ENCODE results near the gene CLIC6. TPM values are rescaled to one million over a fixed set of nuclear protein-coding genes. Genes with fewer than 3 reads are reported as not detected.

Gene CLIC6
- total RNA-seq, 1 donor, result under 0.01 TPM

GRCh38 chr21:34696121-34696520, 27.3 kb downstream of the CLIC6 start:
- no peak for DNase-seq (ENCODE audit: low read depth)
- no peak for TF ChIP-seq CTCF (IDR thresholded peaks at IDR 0.05; ENCODE audit: insufficient read depth, low read depth, low read length)
- no peak overlapping the region for H3K4me3 ChIP-seq (ENCODE audit: low read depth, low read length)

GRCh38 chr21:34697826-34698225, 29.0 kb downstream of the CLIC6 start:
- TF ChIP-seq CTCF (IDR thresholded peaks at IDR 0.05; ENCODE audit: insufficient read depth, low read depth, low read length), result no peak
- H3K4me3 ChIP-seq (ENCODE audit: low read depth, low read length), result no peak overlapping the region
- DNase-seq (ENCODE audit: low read depth), result no peak

GRCh38 chr21:34698270-34699015, 29.6 kb downstream of the CLIC6 start:
- H3K4me3 ChIP-seq (ENCODE audit: low read depth, low read length), result no peak overlapping the region
- DNase-seq (ENCODE audit: low read depth), result no peak
- TF ChIP-seq CTCF (IDR thresholded peaks at IDR 0.05; ENCODE audit: insufficient read depth, low read depth, low read length), result no peak

- H3K4me3 ChIP-seq (ENCODE audit: low read depth, low read length), result no peak overlapping the region
- no peak for DNase-seq (ENCODE audit: low read depth)
- no peak for TF ChIP-seq CTCF (IDR thresholded peaks at IDR 0.05; ENCODE audit: insufficient read depth, low read depth, low read length)
Observed at GRCh38 chr21:34700605-34701004, 31.8 kb downstream of the CLIC6 start.

GRCh38 chr21:34701726-34702125, 32.9 kb downstream of the CLIC6 start:
- no peak for TF ChIP-seq CTCF (IDR thresholded peaks at IDR 0.05; ENCODE audit: insufficient read depth, low read depth, low read length)
- DNase-seq (ENCODE audit: low read depth), result peak; percentile 22
- H3K4me3 ChIP-seq (ENCODE audit: low read depth, low read length), result no peak overlapping the region

GRCh38 chr21:34702341-34703170, 33.8 kb downstream of the CLIC6 start:
- no peak for TF ChIP-seq CTCF (IDR thresholded peaks at IDR 0.05; ENCODE audit: insufficient read depth, low read depth, low read length)
- DNase-seq (ENCODE audit: low read depth), result peak; percentile 91
- no peak overlapping the region for H3K4me3 ChIP-seq (ENCODE audit: low read depth, low read length)

All from fibroblast of villous mesenchyme (primary cell).